CD4-positive, alpha-beta T cell treated with Interleukin-1 beta for 1 hour (primary cell): ENCODE measurements around the gene ZNF493.
A peak's percentile ranks its signal among the peaks of the same experiment; 100 is the strongest.

Experiments used
- DNase-seq, 2 donors: peaks; one replicate each; pipeline ENCODE4 v3.0.0-alpha.2; 2020 to 2022

The ZNF493 gene

GRCh38 chr19:21396893-21397572, at the start of gene ZNF493:
Gene ZNF493, plus strand, starts transcription at chr19:21397133. Its CDS starts 105 bp downstream, at chr19:21397238.
- DNase-seq = peak; percentile 91 to 94

- DNase-seq = no peak
Observed at GRCh38 chr19:21352830-21353229, 44.1 kb upstream of the ZNF493 start.

GRCh38 chr19:21358768-21359451, 38.0 kb upstream of the ZNF493 start, which contains the start of gene ZNF738:
Gene ZNF738, plus strand, starts transcription at chr19:21359000. Its CDS starts 141 bp downstream, at chr19:21359141.
- peak; percentile 84 to 87 for DNase-seq

GRCh38 chr19:21362291-21362690, 34.6 kb upstream of the ZNF493 start:
- DNase-seq = no peak

- no peak for DNase-seq
Observed at GRCh38 chr19:21383980-21384582, 12.9 kb upstream of the ZNF493 start.

- no peak for DNase-seq
Observed at GRCh38 chr19:21396121-21396520, 812 bp upstream of the ZNF493 start.

- DNase-seq = no peak
Observed at GRCh38 chr19:21398851-21399250, 1.9 kb downstream of the ZNF493 start.

- no peak for DNase-seq
Observed at GRCh38 chr19:21402303-21402985, 5.5 kb downstream of the ZNF493 start.

- no peak for DNase-seq
Observed at GRCh38 chr19:21410166-21410565, 13.2 kb downstream of the ZNF493 start.

- DNase-seq = no peak
Observed at GRCh38 chr19:21422244-21422643, 25.3 kb downstream of the ZNF493 start.

GRCh38 chr19:21423057-21424041, 26.4 kb downstream of the ZNF493 start:
- no peak for DNase-seq

GRCh38 chr19:21430675-21431074, 33.7 kb downstream of the ZNF493 start:
- no peak for DNase-seq

GRCh38 chr19:21432590-21432989, 35.7 kb downstream of the ZNF493 start:
- DNase-seq = no peak

GRCh38 chr19:21434516-21434915, 37.6 kb downstream of the ZNF493 start:
- DNase-seq = no peak

- no peak for DNase-seq
Observed at GRCh38 chr19:21434967-21435544, 38.1 kb downstream of the ZNF493 start.

GRCh38 chr19:21439201-21439751, 42.3 kb downstream of the ZNF493 start:
- DNase-seq = no peak

GRCh38 chr19:21440321-21440720, 43.4 kb downstream of the ZNF493 start:
- DNase-seq = no peak

GRCh38 chr19:21451187-21451586, 54.3 kb downstream of the ZNF493 start:
- DNase-seq = no peak

GRCh38 chr19:21454901-21455300, 58.0 kb downstream of the ZNF493 start:
- DNase-seq = no peak

GRCh38 chr19:21460686-21461085, 63.8 kb downstream of the ZNF493 start:
- no peak for DNase-seq

GRCh38 chr19:21462540-21462939, 65.6 kb downstream of the ZNF493 start:
- DNase-seq = no peak
